HepG2 (cell line): Measurements from ENCODE around the gene SH2D6. TPM values are rescaled to one million over a fixed set of nuclear protein-coding genes. Genes with fewer than 3 reads are reported as not detected.

Source experiments
- BRCA1 ChIP-seq: sonication (generic); formaldehyde crosslinking; IDR thresholded peaks from 2 replicates; pipeline ENCODE4 v1.4.0; 2020; ENCODE audit warnings: missing genetic modification reagents
- BRD4 ChIP-seq: sonication (generic); formaldehyde crosslinking; IDR thresholded peaks from 2 replicates; pipeline ENCODE4 v1.4.0; 2020; ENCODE audit warnings: missing genetic modification reagents
- CBX5 ChIP-seq: sonication (generic); formaldehyde crosslinking; IDR thresholded peaks from 2 replicates; pipeline ENCODE4 v1.4.0; 2020; ENCODE audit warnings: missing genetic modification reagents, borderline replicate concordance
- CREB1 ChIP-seq, 2 experiments: fragments of 450-650 bp in 1 of 2; IDR thresholded peaks; 2 replicates each; pipeline ENCODE4 v1.6.1; 2016 to 2017; ENCODE audit warnings: control low read depth in 1 of 2, mild to moderate bottlenecking in 1 of 2, missing compliant biosample characterization in 1 of 2, missing genetic modification characterization in 1 of 2
- DPF2 ChIP-seq: sonication (generic); formaldehyde crosslinking; IDR thresholded peaks from 2 replicates; pipeline ENCODE4 v1.4.0; 2020; ENCODE audit warnings: mild to moderate bottlenecking, low read depth, missing genetic modification reagents, borderline replicate concordance
- KDM4B ChIP-seq: sonication (generic); formaldehyde crosslinking; IDR thresholded peaks from 2 replicates; pipeline ENCODE4 v1.4.0; 2020; ENCODE audit warnings: missing genetic modification reagents
- LBX2 ChIP-seq: sonication (generic); formaldehyde crosslinking; IDR thresholded peaks from 2 replicates; pipeline ENCODE4 v1.5.0; 2020; ENCODE audit warnings: missing genetic modification reagents, mild to moderate bottlenecking, borderline replicate concordance
- MTF1 ChIP-seq: sonication (generic); formaldehyde crosslinking; IDR thresholded peaks from 2 replicates; pipeline ENCODE4 v1.5.0; 2020; ENCODE audit warnings: missing genetic modification reagents
- MXI1 ChIP-seq: IDR thresholded peaks from 3 replicates; pipeline ENCODE4 v1.6.1; 2012; ENCODE audit warnings: low read depth, low read length, inconsistent platforms, borderline replicate concordance
- MYC ChIP-seq: sonication (generic); formaldehyde crosslinking; IDR thresholded peaks from 2 replicates; pipeline ENCODE4 v1.9.0; 2021; ENCODE audit warnings: missing genetic modification reagents, borderline replicate concordance
- ONECUT2 ChIP-seq: sonication (generic); formaldehyde crosslinking; IDR thresholded peaks from 2 replicates; pipeline ENCODE4 v1.4.0; 2020; ENCODE audit warnings: missing genetic modification reagents
- PHB2 ChIP-seq: fragments of 450-650 bp; IDR thresholded peaks from 2 replicates; pipeline ENCODE4 v1.6.1; 2018; ENCODE audit not compliant: partially characterized antibody
- POGK ChIP-seq: sonication (generic); formaldehyde crosslinking; conservative IDR thresholded peaks from 2 replicates; pipeline ENCODE4 v1.8.0; 2022; ENCODE audit warnings: mild to moderate bottlenecking, moderate library complexity, missing genetic modification reagents
- POGZ ChIP-seq: sonication (generic); formaldehyde crosslinking; IDR thresholded peaks from 2 replicates; pipeline ENCODE4 v1.4.0; 2020; ENCODE audit warnings: mild to moderate bottlenecking, missing genetic modification reagents
- POLR2A ChIP-seq, 2 experiments: IDR thresholded peaks; 2 replicates each; pipeline ENCODE4 v1.6.1; 2011; ENCODE audit warnings: low read depth in 2 of 2, low read length in 2 of 2, mild to moderate bottlenecking in 1 of 2, moderate library complexity in 1 of 2; ENCODE audit not compliant: insufficient read depth in 1 of 2
- RXRA ChIP-seq: sonication (generic); formaldehyde crosslinking; IDR thresholded peaks from 2 replicates; pipeline ENCODE4 v1.5.1; 2020; ENCODE audit warnings: missing genetic modification reagents
- SMYD3 ChIP-seq: sonication (generic); formaldehyde crosslinking; IDR thresholded peaks from 2 replicates; pipeline ENCODE4 v1.8.1; 2023; ENCODE audit warnings: mild to moderate bottlenecking, missing genetic modification reagents
- SOX13 ChIP-seq, 3 experiments: fragments of 450-650 bp in 1 of 3; sonication (generic) in 1 of 3; formaldehyde crosslinking in 1 of 3; IDR thresholded peaks in 2 of 3; conservative IDR thresholded peaks in 1 of 3; 2 replicates each; pipeline versions ENCODE4 v1.5.0 to v1.6.1; 2016 to 2020; ENCODE audit warnings: antibody characterized with exemption in 1 of 3, mild to moderate bottlenecking in 1 of 3, missing compliant biosample characterization in 1 of 3, missing genetic modification reagents in 1 of 3, moderate library complexity in 1 of 3
- TMF1 ChIP-seq: sonication (generic); formaldehyde crosslinking; IDR thresholded peaks from 2 replicates; pipeline ENCODE4 v1.8.1; 2022; ENCODE audit warnings: low read depth, missing genetic modification reagents
- TP53 ChIP-seq: sonication (generic); formaldehyde crosslinking; conservative IDR thresholded peaks from 2 replicates; pipeline ENCODE4 v1.4.0; 2020; ENCODE audit warnings: missing genetic modification reagents
- ZC3H13 ChIP-seq: sonication (generic); formaldehyde crosslinking; IDR thresholded peaks from 2 replicates; pipeline ENCODE4 v1.8.1; 2023; ENCODE audit warnings: mild to moderate bottlenecking, missing genetic modification reagents, moderate library complexity
- ZFP82 ChIP-seq: sonication (generic); formaldehyde crosslinking; IDR thresholded peaks from 2 replicates; pipeline ENCODE4 v1.5.1; 2020; ENCODE audit warnings: mild to moderate bottlenecking, missing genetic modification reagents, borderline replicate concordance
- ZFYVE20 ChIP-seq: sonication (generic); formaldehyde crosslinking; IDR thresholded peaks from 2 replicates; pipeline ENCODE4 v1.8.0; 2023; ENCODE audit warnings: low read depth, mild to moderate bottlenecking, moderate library complexity, missing genetic modification reagents, borderline replicate concordance
- ZNF639 ChIP-seq: conservative IDR thresholded peaks from 2 replicates; pipeline ENCODE4 v1.6.1; 2018; ENCODE audit warnings: missing genetic modification reagents
- ZNF703 ChIP-seq: sonication (generic); formaldehyde crosslinking; IDR thresholded peaks from 2 replicates; pipeline ENCODE4 v1.5.1; 2020; ENCODE audit warnings: missing genetic modification reagents, mild to moderate bottlenecking, moderate library complexity, borderline replicate concordance
- ZNF773 ChIP-seq: sonication (generic); formaldehyde crosslinking; IDR thresholded peaks from 2 replicates; pipeline ENCODE4 v1.4.0; 2020; ENCODE audit warnings: missing genetic modification reagents, borderline replicate concordance
- polyA plus RNA-seq, 8 experiments: library from polyadenylated mRNA; depleted of rRNA in 3 of 8; stranded (reverse) in 7 of 8; unstranded in 1 of 8; fragments of >200 nt; fragmentation: Illumina TruSeq in 4 of 8; extraction: Trizol in 4 of 8; gene quantifications; 2 replicates each; pipeline versions ENCODE4 v1.2.1 to v1.2.3, GENCODE V29; 2011 to 2016; ENCODE audit warnings: low read depth in 4 of 8, missing spikeins in 1 of 8, mixed read lengths in 1 of 8; ENCODE audit not compliant: insufficient read depth in 1 of 8
- total RNA-seq, 5 experiments: library from RNA; depleted of rRNA; stranded (reverse); fragments of >200 nt; fragmentation: Illumina TruSeq; extraction: Trizol; gene quantifications; 2 replicates each; pipeline ENCODE4 v1.2.3, GENCODE V29; 2016; ENCODE audit warnings: low read depth in 1 of 5

The SH2D6 gene
- total and polyA plus RNA-seq, 2 of the 13 experiments (the other 11 are each of a cell fraction or from before 2014, with no cell fraction given) = 0.11 to 0.26 TPM

GRCh38 chr2:85418132-85419008, at the start of gene SH2D6 (continued):
- TF ChIP-seq POGK (peak; percentile 86; the same call in 1 of the 2 replicates), CBX5 (CRISPR knock-in tag) (no peak; the same call in 1 of the 2 replicates), ZC3H13 (CRISPR knock-in tag) (0 out of 2 replicates have a peak, but pooled peaks have one; percentile 22), POLR2A (IDR thresholded peaks at IDR 0.05; ENCODE audit: insufficient read depth in 1 of 2, low read depth in 2 of 2, low read length in 2 of 2) (peak; percentile 71 to 81), LBX2 (CRISPR knock-in tag) (peak; percentile 54; the same call in 1 of the 2 replicates), RXRA (CRISPR knock-in tag) (peak; percentile 67; the same call in 1 of the 2 replicates), PHB2 (no peak), ZNF703 (CRISPR knock-in tag) (no peak), ZFP82 (peak; percentile 58), ONECUT2 (CRISPR knock-in tag) (peak; percentile 49; the same call in 1 of the 2 replicates), ZFYVE20 (CRISPR knock-in tag) (0 out of 2 replicates have a peak, but pooled peaks have one; percentile 40), TMF1 (CRISPR knock-in tag) (peak; percentile 85; the same call in 1 of the 2 replicates), KDM4B (CRISPR knock-in tag) (peak; percentile 30; the same call in 1 of the 2 replicates), ZNF773 (CRISPR knock-in tag) (0 out of 2 replicates have a peak, but pooled peaks have one; percentile 51), BRCA1 (CRISPR knock-in tag) (peak; percentile 95), MTF1 (CRISPR knock-in tag) (no peak; the same call in 1 of the 2 replicates), TP53 (no peak; the same call in none of the 2 replicates), ZNF639 (CRISPR knock-in tag) (peak; percentile 14), MYC (peak; percentile 96), MXI1 (peak; percentile 77; the same call in 1 of the 3 replicates), SOX13 (IDR thresholded peaks at IDR 0.05) (peak; percentile 47; the same call in 1 of the 2 replicates), SOX13 (CRISPR knock-in tag; conservative IDR thresholded peaks at IDR 0.05 in 1 of 2, IDR thresholded peaks at IDR 0.05 in 1 of 2) (peak in 1 of 2 experiments; percentile 39; a peak in 2 of 4 replicates), POGZ (CRISPR knock-in tag) (peak; percentile 49), DPF2 (CRISPR knock-in tag) (no peak; the same call in 1 of the 2 replicates), CREB1 (IDR thresholded peaks at IDR 0.05) (peak; percentile 55; the same call in 1 of the 2 replicates), CREB1 (CRISPR knock-in tag; IDR thresholded peaks at IDR 0.05) (peak; percentile 82), BRD4 (peak; percentile 36; the same call in 1 of the 2 replicates), SMYD3 (CRISPR knock-in tag) (peak; percentile 83; the same call in 1 of the 2 replicates)
